Fibroblast of upper back skin (primary cell): Measurements from ENCODE around the gene C11orf54.
A peak's percentile ranks its signal among the peaks of the same experiment; 100 is the strongest.
"Not testable (repeated sequence)": the region's sequence is repeated elsewhere in the genome, so short reads cannot be mapped to it uniquely, and the experiment has no call there.

Experiments
- DNase-seq: peaks from one replicate; pipeline ENCODE4 v3.0.0-alpha.2; 2013

Gene C11orf54

GRCh38 chr11:93734427-93735222, 6.8 kb upstream of the C11orf54 start:
- DNase-seq, result no peak

- no peak for DNase-seq
These were observed 5.8 kb upstream of the C11orf54 start for GRCh38 chr11:93735627-93736026.

GRCh38 chr11:93736129-93736528, 5.3 kb upstream of the C11orf54 start:
- DNase-seq, result no peak

GRCh38 chr11:93737904-93738612, 3.4 kb upstream of the C11orf54 start:
- DNase-seq, result no peak

GRCh38 chr11:93738647-93739081, 2.8 kb upstream of the C11orf54 start:
- DNase-seq, result no peak

- DNase-seq, result peak; percentile 70
These were observed 1.3 kb upstream of the C11orf54 start for GRCh38 chr11:93740031-93740729.

- peak; percentile 60 for DNase-seq
These were observed 760 bp upstream of the C11orf54 start for GRCh38 chr11:93740730-93741093.

GRCh38 chr11:93741882-93742226, 382 bp downstream of the C11orf54 start:
- no peak for DNase-seq

GRCh38 chr11:93743291-93743690, 1.8 kb downstream of the C11orf54 start:
- DNase-seq, result no peak

- DNase-seq, result no peak
These were observed 3.2 kb downstream of the C11orf54 start for GRCh38 chr11:93744669-93745004.

GRCh38 chr11:93745005-93745755, 3.7 kb downstream of the C11orf54 start:
- DNase-seq, result not testable (repeated sequence)

GRCh38 chr11:93746101-93746500, 4.6 kb downstream of the C11orf54 start:
- no peak for DNase-seq

- DNase-seq, result no peak
These were observed 5.7 kb downstream of the C11orf54 start for GRCh38 chr11:93747122-93747521.

- no peak for DNase-seq
These were observed 9.5 kb downstream of the C11orf54 start for GRCh38 chr11:93751001-93751400.

- no peak for DNase-seq
These were observed 11.8 kb downstream of the C11orf54 start for GRCh38 chr11:93753241-93753640.

GRCh38 chr11:93756748-93757147, 15.3 kb downstream of the C11orf54 start:
- DNase-seq, result no peak

- no peak for DNase-seq
These were observed 15.8 kb downstream of the C11orf54 start for GRCh38 chr11:93757301-93757700.

GRCh38 chr11:93757924-93758865, 16.7 kb downstream of the C11orf54 start:
- no peak for DNase-seq

- not testable (repeated sequence) for DNase-seq
These were observed 17.7 kb downstream of the C11orf54 start for GRCh38 chr11:93759123-93759522.

- no peak for DNase-seq
These were observed 20.4 kb downstream of the C11orf54 start for GRCh38 chr11:93761910-93762309.

GRCh38 chr11:93765551-93765950, 24.1 kb downstream of the C11orf54 start:
- no peak for DNase-seq

GRCh38 chr11:93766504-93766903, 25.0 kb downstream of the C11orf54 start:
- DNase-seq, result no peak
